ENCODE results near the gene AP1S1.

DNA sequence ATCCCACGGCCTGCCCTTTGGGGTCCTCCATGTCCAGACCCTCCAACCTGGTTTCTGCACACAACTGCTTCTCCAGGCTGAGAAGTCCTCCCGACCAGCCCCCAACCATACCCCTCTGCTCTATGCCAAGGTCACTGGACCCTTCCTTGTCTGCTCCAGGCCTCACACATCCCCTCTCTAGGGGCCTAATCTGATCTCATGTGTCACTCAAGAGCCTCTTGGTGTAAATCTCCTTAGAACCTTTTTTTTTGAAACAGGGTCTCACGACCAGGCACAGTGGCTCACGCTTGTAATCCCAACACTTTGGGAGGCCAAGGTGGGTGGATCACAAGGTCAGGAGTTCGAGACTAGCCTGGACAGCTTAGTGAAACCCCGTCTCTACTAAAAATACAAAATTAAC lies 44.9 kb upstream of the AP1S1 start:
- no peak for TF ChIP-seq POLR2A (IDR thresholded peaks at IDR 0.05; ENCODE audit: low read depth, low read length)
- TF ChIP-seq POLR2AphosphoS5 (IDR thresholded peaks at IDR 0.05; ENCODE audit: low read depth, low read length) = no peak
- no peak for TF ChIP-seq TAF1 (IDR thresholded peaks at IDR 0.05; ENCODE audit: borderline replicate concordance, low read depth, low read length)
